ENCODE measurements around the gene KRTAP10-3. TPM values are rescaled to one million over a fixed set of nuclear protein-coding genes. Genes with fewer than 3 reads are reported as not detected.

Gene KRTAP10-3
- total RNA-seq, 4 donors from 2014 or later = not detected

GRCh38 chr21:44535963-44536362 is 22.6 kb downstream of the KRTAP10-3 start:
- TF ChIP-seq CTCF (IDR thresholded peaks at IDR 0.05) (no peak), POLR2A (IDR thresholded peaks at IDR 0.05) (no peak)
- H3K4me1 ChIP-seq = no peaks in the 10 kb centered on the region
- H3K4me3 ChIP-seq = no peak overlapping the region
- no peaks in the 10 kb centered on the region for H3K36me3 ChIP-seq
- DNase-seq = no peak
- no peaks in the 10 kb centered on the region for H3K27me3 ChIP-seq
- no peaks in the 10 kb centered on the region for H3K9me3 ChIP-seq
- H3K27ac ChIP-seq = no peak overlapping the region

- Histone ChIP-seq H3K27ac (no peak overlapping the region), H3K27me3 (no peaks in the 10 kb centered on the region), H3K4me1 (no peaks in the 10 kb centered on the region), H3K9me3 (no peaks in the 10 kb centered on the region), H3K36me3 (no peaks in the 10 kb centered on the region), H3K4me3 (no peak overlapping the region)
- no peak for DNase-seq
- no peak for TF ChIP-seq CTCF (IDR thresholded peaks at IDR 0.05)
These were observed 23.9 kb downstream of the KRTAP10-3 start for GRCh38 chr21:44534688-44535087.

- TF ChIP-seq CTCF (IDR thresholded peaks at IDR 0.05) (no peak), POLR2A (IDR thresholded peaks at IDR 0.05) (no peak)
- DNase-seq = no peak
- H3K27me3 ChIP-seq = no peaks in the 10 kb centered on the region
- H3K27ac ChIP-seq = no peak overlapping the region
- H3K36me3 ChIP-seq = no peaks in the 10 kb centered on the region
- no peaks in the 10 kb centered on the region for H3K9me3 ChIP-seq
- no peak overlapping the region for H3K4me3 ChIP-seq
- no peaks in the 10 kb centered on the region for H3K4me1 ChIP-seq
These were observed 24.5 kb downstream of the KRTAP10-3 start for GRCh38 chr21:44533891-44534627.

GRCh38 chr21:44533121-44533890 is 25.3 kb downstream of the KRTAP10-3 start:
- Histone ChIP-seq H3K4me1 (no peaks in the 10 kb centered on the region), H3K36me3 (no peaks in the 10 kb centered on the region), H3K27me3 (no peaks in the 10 kb centered on the region), H3K27ac (no peak overlapping the region), H3K4me3 (no peak overlapping the region), H3K9me3 (no peaks in the 10 kb centered on the region)
- no peak for TF ChIP-seq POLR2A (IDR thresholded peaks at IDR 0.05)
- no peak for TF ChIP-seq CTCF (IDR thresholded peaks at IDR 0.05)
- no peak for DNase-seq

GRCh38 chr21:44532712-44533111 is 25.9 kb downstream of the KRTAP10-3 start:
- no peak for TF ChIP-seq CTCF (IDR thresholded peaks at IDR 0.05)
- TF ChIP-seq POLR2A (IDR thresholded peaks at IDR 0.05) = no peak
- DNase-seq = no peak

More at GRCh38 chr21:44532712-44533111, 25.9 kb downstream of the KRTAP10-3 start:
- H3K36me3 ChIP-seq = no peaks in the 10 kb centered on the region
- H3K9me3 ChIP-seq = no peaks in the 10 kb centered on the region
- H3K27me3 ChIP-seq = no peaks in the 10 kb centered on the region
- no peak overlapping the region for H3K4me3 ChIP-seq
- no peak overlapping the region for H3K27ac ChIP-seq
- no peaks in the 10 kb centered on the region for H3K4me1 ChIP-seq
